Skeletal muscle tissue (tissue), 4 donors: ENCODE results near the gene FAM222A. TPM values are rescaled to one million over a fixed set of nuclear protein-coding genes. Genes with fewer than 3 reads are reported as not detected.

Source experiments
- H3K27ac ChIP-seq: one replicate; pipeline ENCODE4 v1.7.0; 2013; ENCODE audit warnings: mild to moderate bottlenecking, low read depth, low read length, inconsistent platforms
- H3K27me3 ChIP-seq, 3 donors: one replicate each; pipeline ENCODE4 v1.7.0; 2013; ENCODE audit warnings: low read length in 3 of 3; ENCODE audit not compliant: control insufficient read depth in 3 of 3, insufficient read depth in 3 of 3
- H3K36me3 ChIP-seq, 3 donors: one replicate each; pipeline ENCODE4 v1.7.0; 2013; ENCODE audit warnings: low read length in 3 of 3; ENCODE audit not compliant: control insufficient read depth in 3 of 3, insufficient read depth in 3 of 3
- H3K4me1 ChIP-seq, 3 donors: one replicate each; pipeline ENCODE4 v1.7.0; 2013; ENCODE audit warnings: low read length in 3 of 3, mild to moderate bottlenecking in 3 of 3; ENCODE audit not compliant: control insufficient read depth in 3 of 3, insufficient read depth in 3 of 3
- H3K4me3 ChIP-seq, 3 donors: one replicate each; pipeline ENCODE4 v1.7.0; 2013; ENCODE audit warnings: low read length in 3 of 3
- H3K9ac ChIP-seq, 3 donors: one replicate each; pipeline ENCODE4 v1.7.0; 2013; ENCODE audit warnings: low read length in 3 of 3, mild to moderate bottlenecking in 3 of 3, moderate library complexity in 2 of 3, low read depth in 1 of 3
- H3K9me3 ChIP-seq, 3 donors: one replicate each; pipeline ENCODE4 v1.7.0; 2013; ENCODE audit warnings: low read length in 3 of 3; ENCODE audit not compliant: control insufficient read depth in 3 of 3
- total RNA-seq: library from RNA; depleted of rRNA; stranded (reverse); fragments of >200 nt; gene quantifications from one replicate; pipeline ENCODE4 v1.2.3, GENCODE V29; 2014
- donor health status: Osteomylitis.

Gene FAM222A
- total RNA-seq, 1 donor from 2014 or later = 1.0 TPM

GRCh38 chr12:109741286-109741969 lies 27.8 kb downstream of the FAM222A start:
- peaks cover 0 to under 1% (median 0%) of the 10 kb centered on the region in 3 donors for H3K27me3 ChIP-seq
- H3K4me1 ChIP-seq = no peaks in the 10 kb centered on the region
- no peak overlapping the region for H3K4me3 ChIP-seq
- no peaks in the 10 kb centered on the region for H3K9me3 ChIP-seq
- H3K36me3 ChIP-seq = no peaks in the 10 kb centered on the region
- no peak overlapping the region for H3K27ac ChIP-seq
- no peak overlapping the region for H3K9ac ChIP-seq

GRCh38 chr12:109741970-109742703 lies 28.5 kb downstream of the FAM222A start:
- no peak overlapping the region for H3K9ac ChIP-seq
- H3K4me3 ChIP-seq = no peak overlapping the region
- H3K27ac ChIP-seq = no peak overlapping the region
- no peaks in the 10 kb centered on the region for H3K9me3 ChIP-seq
- no peaks in the 10 kb centered on the region for H3K27me3 ChIP-seq
- no peaks in the 10 kb centered on the region for H3K36me3 ChIP-seq
- no peaks in the 10 kb centered on the region for H3K4me1 ChIP-seq

- H3K4me3 ChIP-seq = no peak overlapping the region
- H3K36me3 ChIP-seq = no peaks in the 10 kb centered on the region
- no peak overlapping the region for H3K27ac ChIP-seq
- no peak overlapping the region for H3K9ac ChIP-seq
- H3K27me3 ChIP-seq = no peaks in the 10 kb centered on the region
- no peaks in the 10 kb centered on the region for H3K9me3 ChIP-seq
- H3K4me1 ChIP-seq = no peaks in the 10 kb centered on the region
These were observed 29.7 kb downstream of the FAM222A start for GRCh38 chr12:109743076-109743910.

- H3K9ac ChIP-seq = no peak overlapping the region
- no peak overlapping the region for H3K4me3 ChIP-seq
- no peaks in the 10 kb centered on the region for H3K36me3 ChIP-seq
- no peaks in the 10 kb centered on the region for H3K4me1 ChIP-seq
- no peaks in the 10 kb centered on the region for H3K9me3 ChIP-seq
- H3K27me3 ChIP-seq = no peaks in the 10 kb centered on the region
- H3K27ac ChIP-seq = no peak overlapping the region
These were observed 30.4 kb downstream of the FAM222A start for GRCh38 chr12:109744026-109744425.

- Histone ChIP-seq H3K36me3 (no peaks in the 10 kb centered on the region), H3K4me1 (no peaks in the 10 kb centered on the region), H3K27me3 (no peaks in the 10 kb centered on the region), H3K27ac (no peak overlapping the region), H3K9me3 (no peaks in the 10 kb centered on the region), H3K9ac (no peak overlapping the region), H3K4me3 (no peak overlapping the region)
These were observed 31.6 kb downstream of the FAM222A start for GRCh38 chr12:109744986-109745942.

GRCh38 chr12:109752117-109753053 lies 38.8 kb downstream of the FAM222A start:
- no peak overlapping the region for H3K27ac ChIP-seq
- H3K9ac ChIP-seq = no peak overlapping the region
- H3K36me3 ChIP-seq = no peaks in the 10 kb centered on the region
- no peaks in the 10 kb centered on the region for H3K27me3 ChIP-seq
- H3K4me3 ChIP-seq = no peak overlapping the region
- no peaks in the 10 kb centered on the region for H3K9me3 ChIP-seq
- H3K4me1 ChIP-seq = no peaks in the 10 kb centered on the region

GRCh38 chr12:109753054-109753401 lies 39.4 kb downstream of the FAM222A start:
- Histone ChIP-seq H3K9me3 (no peaks in the 10 kb centered on the region), H3K27me3 (peaks cover 0 to under 1% (median 0%) of the 10 kb centered on the region in 3 donors), H3K9ac (no peak overlapping the region), H3K36me3 (no peaks in the 10 kb centered on the region), H3K27ac (no peak overlapping the region), H3K4me3 (no peak overlapping the region), H3K4me1 (no peaks in the 10 kb centered on the region)

- Histone ChIP-seq H3K9ac (no peak overlapping the region), H3K9me3 (no peaks in the 10 kb centered on the region), H3K4me3 (no peak overlapping the region), H3K4me1 (no peaks in the 10 kb centered on the region), H3K27me3 (peaks cover 0 to 3% (median 0%) of the 10 kb centered on the region in 3 donors), H3K36me3 (no peaks in the 10 kb centered on the region), H3K27ac (no peak overlapping the region)
These were observed 40.3 kb downstream of the FAM222A start for GRCh38 chr12:109753959-109754358.
